GM23338 (cell line): ENCODE measurements around the gene NEK11. TPM values are rescaled to one million over a fixed set of nuclear protein-coding genes. Genes with fewer than 3 reads are reported as not detected.

Source experiments
- ATAC-seq: fragments of 200-7000 bp; cut with Tn5 transposase; 3 replicates; pipeline ENCODE4 v1.9.1; 2020
- DNase-seq: peaks from one replicate; pipeline ENCODE4 v3.0.0-alpha.2; 2015; ENCODE audit warnings: low spot score
- H2AFZ ChIP-seq: fragments of 200-600 bp; sonication (generic); 2 replicates; pipeline ENCODE4 v1.8.0; 2016; ENCODE audit warnings: antibody characterized with exemption, mild to moderate bottlenecking, moderate library complexity
- H3F3A ChIP-seq: fragments of 200-600 bp; sonication (generic); replicated peaks from 2 replicates; pipeline ENCODE4 v1.8.0; 2017; ENCODE audit warnings: antibody characterized with exemption, mixed run types, low read depth
- H3K27ac ChIP-seq: fragments of 200-600 bp; sonication (generic); 2 replicates; pipeline ENCODE4 v1.6.1; 2016; ENCODE audit warnings: low read depth
- H3K27me3 ChIP-seq: fragments of 200-600 bp; sonication (generic); 2 replicates; pipeline ENCODE4 v1.8.0; 2016; ENCODE audit warnings: mild to moderate bottlenecking, mixed run types, moderate library complexity; ENCODE audit not compliant: insufficient read depth
- H3K36me3 ChIP-seq: fragments of 200-600 bp; sonication (generic); 2 replicates; pipeline ENCODE4 v1.8.0; 2016; ENCODE audit warnings: mild to moderate bottlenecking; ENCODE audit not compliant: insufficient read depth
- H3K4me1 ChIP-seq: fragments of 200-600 bp; sonication (generic); 2 replicates; pipeline ENCODE4 v1.8.0; 2016; ENCODE audit warnings: mild to moderate bottlenecking, moderate library complexity; ENCODE audit not compliant: insufficient read depth
- H3K4me2 ChIP-seq: fragments of 200-600 bp; sonication (generic); 2 replicates; pipeline ENCODE4 v1.7.1; 2017; ENCODE audit warnings: mixed run types
- H3K4me3 ChIP-seq: fragments of 200-600 bp; sonication (generic); 2 replicates; pipeline ENCODE4 v1.6.1; 2016; ENCODE audit warnings: mixed run types
- H3K79me2 ChIP-seq: fragments of 200-600 bp; sonication (generic); replicated peaks from 2 replicates; pipeline ENCODE4 v1.8.0; 2017; ENCODE audit warnings: mild to moderate bottlenecking; ENCODE audit not compliant: insufficient read depth
- H3K9me2 ChIP-seq: fragments of 200-600 bp; sonication (generic); 2 replicates; pipeline ENCODE4 v1.8.0; 2017; ENCODE audit not compliant: insufficient read depth
- H4K20me1 ChIP-seq: fragments of 200-600 bp; sonication (generic); replicated peaks from 2 replicates; pipeline ENCODE4 v1.8.0; 2017; ENCODE audit warnings: mild to moderate bottlenecking; ENCODE audit not compliant: insufficient read depth
- H3K27ac Mint-ChIP-seq: 2 replicates; pipeline ENCODE4 v1.8.0; 2020; ENCODE audit warnings: inconsistent platforms, mild to moderate bottlenecking, moderate library complexity, mixed read lengths
- H3K27me3 Mint-ChIP-seq: 3 replicates; pipeline ENCODE4 v1.8.0; 2022; ENCODE audit warnings: low read depth, mild to moderate bottlenecking, moderate library complexity, mixed read lengths, inconsistent platforms; ENCODE audit not compliant: insufficient read depth, poor library complexity
- H3K36me3 Mint-ChIP-seq: 3 replicates; pipeline ENCODE4 v1.8.0; 2021; ENCODE audit warnings: low read depth, mild to moderate bottlenecking, inconsistent platforms, moderate library complexity, mixed read lengths
- H3K4me1 Mint-ChIP-seq: 3 replicates; pipeline ENCODE4 v1.8.0; 2020; ENCODE audit warnings: mild to moderate bottlenecking, inconsistent platforms, mixed read lengths
- H3K4me3 Mint-ChIP-seq: 3 replicates; pipeline ENCODE4 v1.8.0; 2021; ENCODE audit warnings: moderate library complexity, mild to moderate bottlenecking, inconsistent platforms, mixed read lengths
- H3K9me3 Mint-ChIP-seq: 3 replicates; pipeline ENCODE4 v1.8.0; 2020; ENCODE audit warnings: moderate library complexity, mild to moderate bottlenecking, inconsistent platforms, mixed read lengths
- CREB1 ChIP-seq: fragments of 250-450 bp; sonication (Bioruptor Pico); IDR thresholded peaks from 2 replicates; pipeline ENCODE4 v1.5.0; 2020; ENCODE audit warnings: low read depth, mild to moderate bottlenecking, moderate library complexity
- EZH2 ChIP-seq: fragments of 200-600 bp; sonication (generic); IDR thresholded peaks from one replicate; pipeline ENCODE4 v1.8.0; 2017; ENCODE audit warnings: antibody characterized with exemption, mild to moderate bottlenecking, low read depth; ENCODE audit not compliant: unreplicated experiment
- JUNB ChIP-seq: IDR thresholded peaks from one replicate; pipeline ENCODE4 v1.6.1; 2016; ENCODE audit warnings: antibody characterized with exemption; ENCODE audit not compliant: unreplicated experiment
- POLR2AphosphoS5 ChIP-seq: IDR thresholded peaks from 2 replicates; pipeline ENCODE4 v1.6.1; 2016; ENCODE audit warnings: antibody characterized with exemption, low read depth
- STAT1 ChIP-seq: IDR thresholded peaks from one replicate; pipeline ENCODE4 v1.6.1; 2016; ENCODE audit warnings: antibody characterized with exemption; ENCODE audit not compliant: unreplicated experiment
- ZNF114 ChIP-seq: fragments of 250-450 bp; sonication (Bioruptor Pico); IDR thresholded peaks from 2 replicates; pipeline ENCODE4 v1.5.0; 2020; ENCODE audit warnings: mild to moderate bottlenecking, moderate library complexity
- ZNF331 ChIP-seq: fragments of 250-450 bp; sonication (Bioruptor Pico); IDR thresholded peaks from 2 replicates; pipeline ENCODE4 v1.5.0; 2020; ENCODE audit warnings: low read depth, mild to moderate bottlenecking, moderate library complexity
- polyA plus RNA-seq: library from polyadenylated mRNA; unstranded; fragments of >200 nt; fragmentation: Nextera tagmentation; extraction: Ambion mirVana; gene quantifications from 2 replicates; pipeline ENCODE4 v1.2.1, GENCODE V29; 2016
- total RNA-seq: library from RNA; depleted of rRNA; stranded (reverse); fragments of >200 nt; shearing (Covaris generic); gene quantifications from 2 replicates; pipeline ENCODE4 v1.2.3, GENCODE V29; 2014
- TF ChIP-seq, protein P1 (sequence below): IDR thresholded peaks from 2 replicates; pipeline ENCODE4 v1.6.1; 2016; ENCODE audit warnings: antibody characterized with exemption
- TF ChIP-seq, protein P2 (sequence below): IDR thresholded peaks from one replicate; pipeline ENCODE4 v1.6.1; 2018; ENCODE audit warnings: antibody characterized with exemption; ENCODE audit not compliant: unreplicated experiment

The NEK11 gene
- total and polyA plus RNA-seq, 2 experiments from 2014 or later: 0.80 to 1.1 TPM

DNA sequence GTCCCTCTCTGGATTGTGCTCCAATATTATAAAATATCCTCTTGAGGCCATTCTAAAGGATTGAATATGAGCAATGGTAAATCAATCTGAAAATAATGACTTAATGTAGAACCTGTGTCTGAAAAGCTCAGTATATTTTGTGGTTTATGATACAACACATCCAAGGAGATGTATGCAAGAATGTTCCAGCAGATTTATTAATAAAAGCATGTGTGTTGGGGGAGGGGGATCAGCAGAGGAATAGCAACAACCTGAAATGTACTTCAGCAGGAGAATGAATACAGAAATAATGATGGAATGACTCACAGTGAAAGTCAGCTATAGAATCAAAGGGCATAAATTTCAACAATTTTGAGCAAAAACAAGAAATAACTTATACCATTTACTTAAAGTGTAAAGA is 298.2 kb downstream of the NEK11 start (continued):
- TF ChIP-seq ZNF331 (CRISPR knock-in tag) (no peak), JUNB (no peak), STAT1 (no peak), EZH2 (no peak), POLR2AphosphoS5 (no peak)

DNA sequence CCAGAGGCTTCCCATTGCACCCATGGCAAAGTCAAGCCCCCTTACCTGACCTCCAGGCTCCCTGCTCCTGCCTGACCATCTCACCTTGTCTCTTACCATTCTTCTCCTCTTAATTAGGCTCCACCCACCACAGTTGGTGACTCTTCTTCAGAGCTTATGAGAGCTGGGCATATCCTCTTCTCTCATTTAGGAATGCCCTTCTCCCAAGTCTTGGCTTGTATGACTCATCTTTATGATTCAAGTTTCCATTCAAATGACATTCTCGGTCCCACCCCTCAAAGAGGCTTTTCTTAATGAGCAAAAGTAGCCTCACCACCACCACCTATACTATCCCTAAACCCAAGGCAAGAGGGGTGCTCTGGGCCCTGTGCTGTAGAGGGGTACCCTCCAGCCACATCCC is 299.6 kb downstream of the NEK11 start:
- Histone ChIP-seq H3K4me1 (no peaks in the 10 kb centered on the region), H2AFZ (no peak overlapping the region), H3F3A (no peaks in the 10 kb centered on the region), H3K9me2 (0 out of 2 replicates have a peak, but pooled peaks cover 8% of the 10 kb centered on the region), H3K27me3 (no peaks in the 10 kb centered on the region), H3K79me2 (no peaks in the 10 kb centered on the region), H3K27ac (no peak overlapping the region), H3K36me3 (no peaks in the 10 kb centered on the region), H3K4me2 (no peak overlapping the region), H3K4me3 (no peak overlapping the region), H4K20me1 (no peaks in the 10 kb centered on the region)
- Mint-ChIP-seq H3K4me3 (no peak overlapping the region), H3K27me3 (no peaks in the 10 kb centered on the region), H3K9me3 (peaks cover 12% of the 10 kb centered on the region), H3K36me3 (peaks cover 10% of the 10 kb centered on the region), H3K4me1 (peaks cover 13% of the 10 kb centered on the region), H3K27ac (no peak overlapping the region)
- ATAC-seq (no peak), DNase-seq (no peak)
- TF ChIP-seq CREB1 (no peak), EZH2 (no peak), JUNB (no peak)

DNA sequence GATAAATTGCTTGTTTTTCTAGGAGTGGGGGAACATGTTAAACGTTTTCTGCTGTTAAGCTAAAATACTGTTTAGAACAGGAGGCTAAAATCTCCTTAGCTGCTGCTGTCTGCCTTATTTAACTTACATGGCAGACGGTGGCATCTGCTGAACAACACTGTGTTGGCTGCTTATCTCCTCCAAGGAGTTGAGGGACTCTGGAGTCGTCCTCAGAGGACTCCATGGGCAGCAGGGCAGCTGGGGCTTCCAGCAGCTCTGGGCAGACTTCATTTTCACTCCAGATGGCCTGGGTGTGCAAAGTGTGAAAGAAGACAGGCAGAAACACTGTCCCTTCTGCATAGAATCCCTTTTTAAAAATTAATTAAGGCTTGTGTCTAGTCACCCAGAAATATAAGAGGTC is 302.0 kb downstream of the NEK11 start:
- ATAC-seq: no peak
- H3K27me3 ChIP-seq: no peaks in the 10 kb centered on the region
- no peak overlapping the region for H2AFZ ChIP-seq
- Mint-ChIP-seq H3K9me3 (peaks cover 20% of the 10 kb centered on the region), H3K27me3 (no peaks in the 10 kb centered on the region), H3K27ac (no peak overlapping the region), H3K4me3 (no peak overlapping the region), H3K4me1 (peaks cover 2% of the 10 kb centered on the region; the same call in 1 of the 3 replicates), H3K36me3 (peaks cover 16% of the 10 kb centered on the region)
- H3K4me1 ChIP-seq: no peaks in the 10 kb centered on the region
- no peak overlapping the region for H3K27ac ChIP-seq
- DNase-seq: no peak
- no peaks in the 10 kb centered on the region for H3K36me3 ChIP-seq
- no peaks in the 10 kb centered on the region for H3K79me2 ChIP-seq
- H4K20me1 ChIP-seq: no peaks in the 10 kb centered on the region
- no peak overlapping the region for H3K4me2 ChIP-seq
- no peaks in the 10 kb centered on the region for H3F3A ChIP-seq
- no peak overlapping the region for H3K4me3 ChIP-seq
- TF ChIP-seq ZNF331 (CRISPR knock-in tag): no peak
- TF ChIP-seq, protein P1, sequence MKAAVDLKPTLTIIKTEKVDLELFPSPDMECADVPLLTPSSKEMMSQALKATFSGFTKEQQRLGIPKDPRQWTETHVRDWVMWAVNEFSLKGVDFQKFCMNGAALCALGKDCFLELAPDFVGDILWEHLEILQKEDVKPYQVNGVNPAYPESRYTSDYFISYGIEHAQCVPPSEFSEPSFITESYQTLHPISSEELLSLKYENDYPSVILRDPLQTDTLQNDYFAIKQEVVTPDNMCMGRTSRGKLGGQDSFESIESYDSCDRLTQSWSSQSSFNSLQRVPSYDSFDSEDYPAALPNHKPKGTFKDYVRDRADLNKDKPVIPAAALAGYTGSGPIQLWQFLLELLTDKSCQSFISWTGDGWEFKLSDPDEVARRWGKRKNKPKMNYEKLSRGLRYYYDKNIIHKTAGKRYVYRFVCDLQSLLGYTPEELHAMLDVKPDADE: no peak
- no peak for TF ChIP-seq CREB1
- TF ChIP-seq ZNF114 (CRISPR knock-in tag): no peak
- 0 out of 2 replicates have a peak, but pooled peaks cover 5% of the 10 kb centered on the region for H3K9me2 ChIP-seq

DNA sequence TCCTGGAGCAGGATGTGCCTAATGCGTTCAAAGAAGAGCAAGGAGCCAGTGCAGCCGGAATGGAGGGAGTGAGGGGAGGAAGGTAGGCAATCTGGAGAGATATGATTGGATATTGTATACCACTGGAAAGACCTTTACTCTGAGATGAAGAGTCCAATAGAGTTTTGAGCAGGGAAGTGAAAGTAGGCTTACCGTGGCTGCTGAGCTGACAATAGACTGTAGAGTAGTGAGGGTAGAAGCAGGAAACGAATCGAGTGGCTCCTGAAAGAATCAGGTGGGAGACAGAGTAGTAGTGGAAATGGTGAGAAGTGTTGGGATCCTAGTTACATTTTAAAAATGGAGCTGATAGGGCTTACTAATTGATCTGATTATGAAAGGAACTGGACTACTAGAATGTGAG is 303.1 kb downstream of the NEK11 start:
- no peak overlapping the region for H3K4me3 Mint-ChIP-seq
- no peaks in the 10 kb centered on the region for H3K27me3 Mint-ChIP-seq
- Histone ChIP-seq H3K9me2 (0 out of 2 replicates have a peak, but pooled peaks cover 5% of the 10 kb centered on the region), H3F3A (no peaks in the 10 kb centered on the region), H3K4me1 (no peaks in the 10 kb centered on the region), H4K20me1 (no peaks in the 10 kb centered on the region), H3K27ac (no peak overlapping the region), H3K27me3 (no peaks in the 10 kb centered on the region), H3K36me3 (no peaks in the 10 kb centered on the region), H3K79me2 (no peaks in the 10 kb centered on the region), H2AFZ (no peak overlapping the region), H3K4me3 (no peak overlapping the region), H3K4me2 (no peak overlapping the region)
- H3K4me1 Mint-ChIP-seq: no peaks in the 10 kb centered on the region
- H3K9me3 Mint-ChIP-seq: peaks cover 20% of the 10 kb centered on the region
- ATAC-seq (no peak), DNase-seq (no peak)
- no peak overlapping the region for H3K27ac Mint-ChIP-seq
- H3K36me3 Mint-ChIP-seq: peaks cover 16% of the 10 kb centered on the region
- TF ChIP-seq, protein P2, sequence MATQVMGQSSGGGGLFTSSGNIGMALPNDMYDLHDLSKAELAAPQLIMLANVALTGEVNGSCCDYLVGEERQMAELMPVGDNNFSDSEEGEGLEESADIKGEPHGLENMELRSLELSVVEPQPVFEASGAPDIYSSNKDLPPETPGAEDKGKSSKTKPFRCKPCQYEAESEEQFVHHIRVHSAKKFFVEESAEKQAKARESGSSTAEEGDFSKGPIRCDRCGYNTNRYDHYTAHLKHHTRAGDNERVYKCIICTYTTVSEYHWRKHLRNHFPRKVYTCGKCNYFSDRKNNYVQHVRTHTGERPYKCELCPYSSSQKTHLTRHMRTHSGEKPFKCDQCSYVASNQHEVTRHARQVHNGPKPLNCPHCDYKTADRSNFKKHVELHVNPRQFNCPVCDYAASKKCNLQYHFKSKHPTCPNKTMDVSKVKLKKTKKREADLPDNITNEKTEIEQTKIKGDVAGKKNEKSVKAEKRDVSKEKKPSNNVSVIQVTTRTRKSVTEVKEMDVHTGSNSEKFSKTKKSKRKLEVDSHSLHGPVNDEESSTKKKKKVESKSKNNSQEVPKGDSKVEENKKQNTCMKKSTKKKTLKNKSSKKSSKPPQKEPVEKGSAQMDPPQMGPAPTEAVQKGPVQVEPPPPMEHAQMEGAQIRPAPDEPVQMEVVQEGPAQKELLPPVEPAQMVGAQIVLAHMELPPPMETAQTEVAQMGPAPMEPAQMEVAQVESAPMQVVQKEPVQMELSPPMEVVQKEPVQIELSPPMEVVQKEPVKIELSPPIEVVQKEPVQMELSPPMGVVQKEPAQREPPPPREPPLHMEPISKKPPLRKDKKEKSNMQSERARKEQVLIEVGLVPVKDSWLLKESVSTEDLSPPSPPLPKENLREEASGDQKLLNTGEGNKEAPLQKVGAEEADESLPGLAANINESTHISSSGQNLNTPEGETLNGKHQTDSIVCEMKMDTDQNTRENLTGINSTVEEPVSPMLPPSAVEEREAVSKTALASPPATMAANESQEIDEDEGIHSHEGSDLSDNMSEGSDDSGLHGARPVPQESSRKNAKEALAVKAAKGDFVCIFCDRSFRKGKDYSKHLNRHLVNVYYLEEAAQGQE: no peak
- TF ChIP-seq, protein P1: no peak
